HG03196 (cell line): ENCODE measurements around the gene CD5L.

ENCODE experiments used
- ATAC-seq: cut with Tn5 transposase; IDR thresholded peaks from one replicate; pipeline ENCODE4 v1.9.1; 2021; ENCODE audit not compliant: unreplicated experiment

The CD5L gene

GRCh38 chr1:157819215-157819614, 22.4 kb downstream of the CD5L start:
- ATAC-seq: no peak

GRCh38 chr1:157813269-157813668, 28.3 kb downstream of the CD5L start:
- no peak for ATAC-seq

GRCh38 chr1:157806431-157807149, 35.0 kb downstream of the CD5L start:
- peak; percentile 91 for ATAC-seq

DNA sequence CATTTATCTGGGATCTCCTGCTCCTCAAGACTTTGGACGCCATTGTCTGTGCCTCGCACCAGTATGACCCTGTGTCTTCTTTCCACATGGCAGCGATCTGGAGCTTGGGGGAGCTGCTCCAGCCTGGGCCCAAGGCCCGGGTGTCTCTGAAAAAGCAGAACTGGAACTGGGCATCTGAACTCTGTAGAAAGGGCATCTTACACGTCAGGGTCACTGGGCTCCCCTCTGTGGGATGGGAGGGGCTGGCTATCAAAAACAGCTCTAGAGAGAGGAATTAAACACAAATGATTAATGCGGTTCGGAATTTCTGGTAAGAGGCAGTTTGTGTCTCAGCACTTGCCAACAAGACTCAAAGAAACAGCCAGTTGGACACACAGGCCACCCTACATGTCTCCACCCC, 37.8 kb downstream of the CD5L start:
- ATAC-seq: no peak

DNA sequence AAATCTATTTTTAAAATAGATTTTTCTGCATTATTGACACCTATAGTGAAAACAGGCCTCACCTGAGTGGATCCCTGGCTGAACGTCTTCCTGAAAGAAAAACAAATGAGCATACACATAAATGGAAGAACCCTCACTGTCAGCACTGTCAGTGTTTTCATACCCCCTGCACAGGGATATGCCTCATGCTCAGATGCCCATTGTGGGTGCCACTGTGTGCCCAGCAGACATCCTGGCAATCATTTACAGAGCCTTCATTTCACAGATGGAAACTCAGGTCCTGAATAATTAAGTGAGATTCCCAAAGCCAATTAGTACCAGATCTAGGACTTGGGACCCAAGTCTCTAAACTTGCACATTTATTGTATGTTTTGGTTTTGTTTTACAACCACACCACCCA, 41.6 kb downstream of the CD5L start:
- no peak for ATAC-seq

DNA sequence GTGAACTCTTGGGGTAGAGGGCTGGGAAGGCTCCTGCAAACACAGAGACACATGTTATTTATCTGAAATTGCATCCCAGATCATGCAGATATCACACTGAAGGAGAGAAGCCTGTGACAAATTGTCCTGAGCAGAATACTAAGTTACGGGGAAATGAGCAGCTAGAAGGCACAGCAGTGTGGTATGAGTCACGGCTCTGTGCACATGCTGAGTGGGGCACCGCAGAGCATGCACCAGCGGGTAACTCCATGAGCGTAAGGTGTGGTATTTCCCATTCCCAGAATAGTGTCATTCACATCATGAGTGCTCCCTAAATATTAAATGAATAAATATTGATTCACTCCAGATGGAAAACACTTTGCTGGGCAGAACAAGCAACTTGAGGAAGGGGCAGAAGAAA, 43.4 kb downstream of the CD5L start:
- ATAC-seq: no peak

GRCh38 chr1:157785248-157785647, 56.4 kb downstream of the CD5L start:
- no peak for ATAC-seq

- no peak for ATAC-seq
Measured at GRCh38 chr1:157784801-157785200, 56.8 kb downstream of the CD5L start.

DNA sequence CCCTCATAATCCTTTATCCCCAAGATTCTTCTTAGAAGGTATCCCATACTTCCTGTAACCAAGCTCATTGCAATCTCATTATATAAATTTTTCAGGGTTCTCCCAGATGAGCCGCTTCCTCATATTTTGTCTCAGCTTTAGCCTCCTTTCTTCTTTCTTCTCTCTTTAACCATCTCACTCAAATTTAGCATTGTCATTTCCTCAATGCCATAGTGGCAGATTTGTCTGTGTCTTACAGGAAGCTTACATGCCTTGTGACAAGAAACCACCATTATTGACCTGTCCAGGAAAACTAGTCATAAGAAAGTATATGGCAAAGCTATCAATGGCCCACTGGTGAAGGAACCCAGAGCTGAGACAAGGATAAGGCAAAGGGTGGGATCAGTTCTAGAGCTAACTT, 58.7 kb downstream of the CD5L start:
- ATAC-seq: no peak

DNA sequence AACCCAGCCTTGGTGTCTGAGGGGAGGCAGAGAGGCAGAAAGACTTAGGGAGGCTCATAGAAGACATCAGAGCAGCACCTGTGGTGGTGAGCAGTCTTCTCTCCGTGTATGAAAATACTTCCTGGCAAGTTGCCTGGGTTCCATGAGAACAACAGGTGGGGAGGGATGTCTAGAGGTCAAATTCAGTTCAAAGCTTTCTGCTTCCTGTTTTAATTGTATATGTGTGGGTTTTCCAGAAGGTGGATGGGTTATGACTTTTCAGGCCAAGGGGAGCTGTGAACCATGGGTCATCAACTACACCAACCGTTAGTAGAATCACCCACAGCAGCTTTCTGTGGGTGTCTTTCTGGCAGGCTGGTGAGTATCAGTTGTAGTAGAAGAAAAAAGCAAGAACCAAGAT, 60.6 kb downstream of the CD5L start:
- ATAC-seq: no peak
